ENCODE data around the gene KRTAP19-6. TPM values are rescaled to one million over a fixed set of nuclear protein-coding genes. Genes with fewer than 3 reads are reported as not detected.

Gene KRTAP19-6
- total RNA-seq, 2 donors from 2014 or later: not detected

DNA sequence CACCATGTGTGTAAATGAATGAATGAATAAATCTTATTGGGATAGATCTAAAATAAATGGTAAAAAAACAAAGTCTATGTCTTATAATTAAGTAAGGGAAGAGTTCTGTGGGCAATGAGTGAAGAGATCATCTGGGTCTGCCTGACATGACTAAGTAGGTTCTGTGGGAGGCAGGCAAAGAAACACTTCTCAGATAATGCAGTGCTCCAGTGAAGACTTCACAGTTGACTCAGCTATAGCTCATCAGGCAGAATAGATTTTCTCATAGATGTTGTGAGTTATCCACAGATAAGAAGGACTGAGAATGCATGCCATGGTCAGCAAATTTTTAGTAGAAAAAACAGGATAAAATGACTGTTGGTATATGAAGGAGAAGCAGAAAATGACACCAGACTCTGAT is 36.1 kb upstream of the KRTAP19-6 start:
- TF ChIP-seq, protein P1, sequence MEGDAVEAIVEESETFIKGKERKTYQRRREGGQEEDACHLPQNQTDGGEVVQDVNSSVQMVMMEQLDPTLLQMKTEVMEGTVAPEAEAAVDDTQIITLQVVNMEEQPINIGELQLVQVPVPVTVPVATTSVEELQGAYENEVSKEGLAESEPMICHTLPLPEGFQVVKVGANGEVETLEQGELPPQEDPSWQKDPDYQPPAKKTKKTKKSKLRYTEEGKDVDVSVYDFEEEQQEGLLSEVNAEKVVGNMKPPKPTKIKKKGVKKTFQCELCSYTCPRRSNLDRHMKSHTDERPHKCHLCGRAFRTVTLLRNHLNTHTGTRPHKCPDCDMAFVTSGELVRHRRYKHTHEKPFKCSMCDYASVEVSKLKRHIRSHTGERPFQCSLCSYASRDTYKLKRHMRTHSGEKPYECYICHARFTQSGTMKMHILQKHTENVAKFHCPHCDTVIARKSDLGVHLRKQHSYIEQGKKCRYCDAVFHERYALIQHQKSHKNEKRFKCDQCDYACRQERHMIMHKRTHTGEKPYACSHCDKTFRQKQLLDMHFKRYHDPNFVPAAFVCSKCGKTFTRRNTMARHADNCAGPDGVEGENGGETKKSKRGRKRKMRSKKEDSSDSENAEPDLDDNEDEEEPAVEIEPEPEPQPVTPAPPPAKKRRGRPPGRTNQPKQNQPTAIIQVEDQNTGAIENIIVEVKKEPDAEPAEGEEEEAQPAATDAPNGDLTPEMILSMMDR (IDR thresholded peaks at IDR 0.05): no peak

DNA sequence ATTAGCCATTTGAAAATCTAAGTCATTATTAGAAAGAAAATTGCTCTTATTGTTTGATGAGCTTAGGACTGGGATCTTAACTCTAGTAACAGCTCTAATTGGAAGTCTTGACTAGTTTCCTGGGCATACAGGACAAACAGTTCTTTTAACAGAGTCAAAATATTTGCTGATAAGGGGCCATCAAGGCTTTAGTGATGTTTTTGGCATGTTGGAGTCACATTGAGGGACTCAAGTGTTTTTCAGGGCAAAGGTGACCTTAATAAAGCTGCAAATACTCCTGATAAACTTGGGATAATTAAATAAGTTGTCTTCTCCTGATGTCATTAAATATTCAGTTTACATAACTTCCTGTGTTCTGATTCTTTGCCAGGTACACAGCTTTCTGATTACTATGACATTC is 26.0 kb upstream of the KRTAP19-6 start:
- ATAC-seq (ENCODE audit: insufficient number of reproducible peaks, low FRiP score, low read depth) (no peak), DNase-seq (ENCODE audit: low spot score) (no peak)
- H3K27me3 ChIP-seq (replicated peaks; ENCODE audit: insufficient read depth): no peaks in the 10 kb centered on the region
- H3K4me1 ChIP-seq (ENCODE audit: control insufficient read depth in 1 of 2, low read depth in 2 of 2): no peaks in the 10 kb centered on the region
- no peaks in the 10 kb centered on the region for H3K36me3 ChIP-seq
- H3K27ac ChIP-seq: no peak overlapping the region
- TF ChIP-seq, protein P1 (IDR thresholded peaks at IDR 0.05): no peak
- no peak overlapping the region for H3K4me3 ChIP-seq
- H3K9me3 ChIP-seq: no peaks in the 10 kb centered on the region

More for the DNA sequence above, 36.1 kb upstream of the KRTAP19-6 start:
- Histone ChIP-seq H3K4me3 (no peak overlapping the region), H3K9me3 (no peaks in the 10 kb centered on the region), H3K27ac (no peak overlapping the region), H3K36me3 (no peaks in the 10 kb centered on the region), H3K4me1 (ENCODE audit: control insufficient read depth in 1 of 2, low read depth in 2 of 2) (no peaks in the 10 kb centered on the region), H3K27me3 (replicated peaks; ENCODE audit: insufficient read depth) (no peaks in the 10 kb centered on the region)
- no peak for DNase-seq (ENCODE audit: low spot score)
- no peak for ATAC-seq (ENCODE audit: insufficient number of reproducible peaks, low FRiP score, low read depth)

DNA sequence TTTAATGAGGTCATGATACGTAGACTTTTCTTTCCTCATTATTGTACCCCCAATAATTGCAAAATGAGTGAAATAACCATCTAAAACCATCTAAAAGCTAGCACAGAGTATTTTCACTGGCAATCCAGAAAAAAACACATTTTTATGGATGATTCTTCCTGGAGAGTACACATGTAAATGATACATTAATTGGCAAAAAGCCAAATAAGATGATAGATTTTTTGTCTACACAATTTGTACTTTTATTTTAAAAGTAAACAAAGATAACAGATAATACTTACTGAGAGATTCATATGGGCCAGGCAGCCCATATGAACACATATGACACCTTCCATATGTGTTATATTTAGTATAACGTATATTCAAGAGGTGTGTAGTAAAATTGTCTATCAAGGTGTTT is 22.0 kb upstream of the KRTAP19-6 start:
- no peak for ATAC-seq (ENCODE audit: insufficient number of reproducible peaks, low FRiP score, low read depth)
- Histone ChIP-seq H3K4me3 (no peak overlapping the region), H3K27me3 (replicated peaks; ENCODE audit: insufficient read depth) (no peaks in the 10 kb centered on the region), H3K36me3 (no peaks in the 10 kb centered on the region), H3K9me3 (no peaks in the 10 kb centered on the region), H3K27ac (no peak overlapping the region), H3K4me1 (ENCODE audit: control insufficient read depth in 1 of 2, low read depth in 2 of 2) (no peaks in the 10 kb centered on the region)
- DNase-seq (ENCODE audit: low spot score): no peak
- TF ChIP-seq, protein P1 (IDR thresholded peaks at IDR 0.05): no peak

DNA sequence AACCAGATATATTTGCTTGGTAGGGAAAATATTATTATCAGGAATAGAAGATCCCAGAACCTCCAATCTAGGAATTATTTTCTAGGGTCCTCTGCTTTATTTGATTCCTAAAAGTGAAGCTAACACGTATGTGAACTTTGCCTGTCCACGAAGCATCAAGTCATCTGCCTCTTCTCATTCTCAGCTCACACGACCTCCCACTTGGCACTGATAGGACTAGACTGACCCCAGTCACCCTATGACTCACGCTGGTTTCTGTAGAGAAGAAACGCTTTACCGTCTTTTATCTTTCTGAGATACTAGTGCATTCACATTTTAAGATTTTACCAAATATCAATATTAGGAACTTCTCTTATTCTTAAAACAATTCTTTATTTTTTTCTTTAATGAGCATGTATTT is 21.4 kb upstream of the KRTAP19-6 start:
- Histone ChIP-seq H3K36me3 (no peaks in the 10 kb centered on the region), H3K27ac (no peak overlapping the region), H3K9me3 (no peaks in the 10 kb centered on the region), H3K4me1 (ENCODE audit: control insufficient read depth in 1 of 2, low read depth in 2 of 2) (no peaks in the 10 kb centered on the region), H3K27me3 (replicated peaks; ENCODE audit: insufficient read depth) (no peaks in the 10 kb centered on the region), H3K4me3 (no peak overlapping the region)
- ATAC-seq (ENCODE audit: insufficient number of reproducible peaks, low FRiP score, low read depth) (no peak), DNase-seq (ENCODE audit: low spot score) (no peak)
- TF ChIP-seq, protein P1 (IDR thresholded peaks at IDR 0.05): no peak

DNA sequence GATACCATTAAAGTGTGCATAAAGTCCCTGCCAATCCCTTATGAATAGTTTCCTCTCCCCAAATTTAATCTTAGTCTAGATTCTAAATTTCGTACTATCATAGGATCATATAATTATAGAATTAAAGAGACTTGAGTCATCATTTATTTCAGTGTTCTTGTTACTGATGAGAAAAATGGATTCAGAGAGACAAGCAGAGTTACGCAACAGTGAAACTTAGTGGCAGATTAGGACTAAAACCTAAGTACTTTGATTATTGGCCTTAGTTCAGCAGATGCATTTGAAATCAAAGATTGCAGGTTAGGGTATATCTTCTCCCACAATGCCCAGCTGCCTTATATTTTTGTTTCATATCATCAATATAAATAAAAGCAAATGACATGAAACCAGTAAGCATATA is 20.3 kb upstream of the KRTAP19-6 start:
- Histone ChIP-seq H3K4me1 (ENCODE audit: control insufficient read depth in 1 of 2, low read depth in 2 of 2) (no peaks in the 10 kb centered on the region), H3K4me3 (no peak overlapping the region), H3K27ac (no peak overlapping the region), H3K36me3 (no peaks in the 10 kb centered on the region), H3K9me3 (no peaks in the 10 kb centered on the region), H3K27me3 (replicated peaks; ENCODE audit: insufficient read depth) (no peaks in the 10 kb centered on the region)
- DNase-seq (ENCODE audit: low spot score): no peak
- TF ChIP-seq, protein P1 (IDR thresholded peaks at IDR 0.05): no peak
- ATAC-seq (ENCODE audit: insufficient number of reproducible peaks, low FRiP score, low read depth): no peak
